Vagina (tissue), 2 donors: ENCODE data around the gene CCDC92. TPM values are rescaled to one million over a fixed set of nuclear protein-coding genes. Genes with fewer than 3 reads are reported as not detected.

Experiments used
- DNase-seq, 2 donors: peaks; one replicate each; pipeline ENCODE4 v3.0.0-alpha.2; 2017; ENCODE audit errors: extremely low spot score in 2 of 2
- H3K27ac ChIP-seq: fragments of 200-600 bp; sonication (generic); one replicate; pipeline ENCODE4 v1.5.1; 2019
- H3K27me3 ChIP-seq: fragments of 200-600 bp; sonication (generic); one replicate; pipeline ENCODE4 v1.5.1; 2019
- H3K36me3 ChIP-seq, 2 donors: fragments of 200-600 bp; sonication (generic); one replicate each; pipeline ENCODE4 v1.5.1; 2017 to 2019
- H3K4me1 ChIP-seq: fragments of 200-600 bp; sonication (generic); one replicate; pipeline ENCODE4 v1.5.1; 2019
- H3K4me3 ChIP-seq, 2 donors: fragments of 200-600 bp; sonication (generic); 1 replicate in 1 of 2; 2 replicates in 1 of 2; pipeline ENCODE4 v1.5.1; 2016 to 2019
- H3K9me3 ChIP-seq: fragments of 200-600 bp; sonication (generic); one replicate; pipeline ENCODE4 v1.5.1; 2019
- CTCF ChIP-seq, 3 experiments: fragments of 450-650 bp in 2 of 3; fragments of 200-600 bp in 1 of 3; sonication (generic) in 1 of 3; IDR thresholded peaks; one replicate each; pipeline ENCODE4 v1.5.1; 2017 to 2019; ENCODE audit warnings: antibody characterized with exemption in 3 of 3, mild to moderate bottlenecking in 2 of 3, moderate library complexity in 2 of 3
- POLR2A ChIP-seq, 2 donors: fragments of 450-650 bp; IDR thresholded peaks; one replicate each; pipeline ENCODE4 v1.6.1; 2017; ENCODE audit warnings: antibody characterized with exemption in 2 of 2, mild to moderate bottlenecking in 2 of 2, moderate library complexity in 2 of 2
- POLR2AphosphoS5 ChIP-seq, 2 donors: sonication (generic); formaldehyde crosslinking; IDR thresholded peaks; one replicate each; pipeline ENCODE4 v1.9.0; 2017; ENCODE audit warnings: antibody characterized with exemption in 2 of 2, mild to moderate bottlenecking in 2 of 2, low read depth in 1 of 2; ENCODE audit not compliant: insufficient read depth in 1 of 2
- intact Hi-C: fragments of 100-400 bp; cut with DNase I; formaldehyde crosslinking; loops from one replicate; pipeline ENCODE4 v1.15.1; 2023
- small RNA-seq: library from RNA; depleted of rRNA; stranded (forward); fragments of <200 nt; gene quantifications from one replicate; pipeline ENCODE3, GENCODE V24; 2016
- total RNA-seq: library from RNA; depleted of rRNA; stranded (reverse); fragments of >200 nt; gene quantifications from one replicate; pipeline ENCODE4 v1.2.3, GENCODE V29; 2016

CCDC92 gene
- total RNA-seq, 1 donor from 2014 or later = 21.6 TPM

- DNase-seq = no peak
- intact Hi-C loops = no loop called here
- no peaks in the 10 kb centered on the region for H3K27me3 ChIP-seq
These were observed 83.6 kb downstream of the CCDC92 start for GRCh38 chr12:123888989-123889388.

GRCh38 chr12:123886931-123887582 lies 85.6 kb downstream of the CCDC92 start:
- no peak overlapping the region for H3K4me3 ChIP-seq
- no peaks in the 10 kb centered on the region for H3K9me3 ChIP-seq
- H3K27ac ChIP-seq = no peak overlapping the region
- DNase-seq = no peak
- TF ChIP-seq POLR2A (IDR thresholded peaks at IDR 0.05) (no peak), POLR2AphosphoS5 (IDR thresholded peaks at IDR 0.05; ENCODE audit: insufficient read depth in 1 of 2, low read depth in 1 of 2) (no peak), CTCF (IDR thresholded peaks at IDR 0.05) (no peak)
- H3K27me3 ChIP-seq = no peaks in the 10 kb centered on the region
- no peaks in the 10 kb centered on the region for H3K4me1 ChIP-seq
- intact Hi-C loops = no loop called here
- H3K36me3 ChIP-seq = no peaks in the 10 kb centered on the region

More at GRCh38 chr12:123888989-123889388, 83.6 kb downstream of the CCDC92 start:
- Histone ChIP-seq H3K27ac (no peak overlapping the region), H3K4me3 (no peak overlapping the region), H3K9me3 (no peaks in the 10 kb centered on the region), H3K4me1 (no peaks in the 10 kb centered on the region), H3K36me3 (no peaks in the 10 kb centered on the region)
- TF ChIP-seq POLR2AphosphoS5 (IDR thresholded peaks at IDR 0.05; ENCODE audit: insufficient read depth in 1 of 2, low read depth in 1 of 2) (no peak), CTCF (IDR thresholded peaks at IDR 0.05) (no peak), POLR2A (IDR thresholded peaks at IDR 0.05) (no peak)

- H3K4me1 ChIP-seq = no peaks in the 10 kb centered on the region
- H3K36me3 ChIP-seq = no peaks in the 10 kb centered on the region
- H3K9me3 ChIP-seq = no peaks in the 10 kb centered on the region
- H3K27me3 ChIP-seq = no peaks in the 10 kb centered on the region
- TF ChIP-seq POLR2AphosphoS5 (IDR thresholded peaks at IDR 0.05; ENCODE audit: insufficient read depth in 1 of 2, low read depth in 1 of 2) (no peak), POLR2A (IDR thresholded peaks at IDR 0.05) (no peak), CTCF (IDR thresholded peaks at IDR 0.05) (no peak)
- no peak for DNase-seq
- H3K27ac ChIP-seq = no peak overlapping the region
- no peak overlapping the region for H3K4me3 ChIP-seq
- intact Hi-C loops = no loop called here
These were observed 86.4 kb downstream of the CCDC92 start for GRCh38 chr12:123886258-123886657.

Small RNA genes lying within 50 kb of the gene (small RNA-seq; reads per million reads assigned to genes)
- gene AC068790.4 = not detected
- gene AC068790.6 = not detected

Other genes with a start within 250 kb of the CCDC92 start
- gene DNAH10, start 210.5 kb downstream of the CCDC92 start, total RNA-seq = not detected
- 40.5 TPM for gene ZNF664, start 384 bp upstream of the CCDC92 start, total RNA-seq